Bronchial epithelial cell (primary cell): ENCODE data around the gene LRFN2. TPM values are rescaled to one million over a fixed set of nuclear protein-coding genes. Genes with fewer than 3 reads are reported as not detected.
A peak's percentile ranks its signal among the peaks of the same experiment; 100 is the strongest.

Experiments used
- DNase-seq: peaks from one replicate; pipeline ENCODE4 v3.0.0-alpha.2; 2010; ENCODE audit warnings: low read depth
- FAIRE-seq: peaks from 2 replicates; lab custom pipeline; 2011; peaks lifted over from hg19 to GRCh38; lab: Jason Lieb, UNC
- H3K27me3 ChIP-seq: 2 replicates; pipeline ENCODE4 v1.5.1; 2011; ENCODE audit warnings: low read length; ENCODE audit not compliant: control insufficient read depth, insufficient read depth
- H3K36me3 ChIP-seq: 2 replicates; pipeline ENCODE4 v1.5.1; 2011; ENCODE audit warnings: low read length; ENCODE audit not compliant: control insufficient read depth, insufficient read depth
- H3K4me3 ChIP-seq: 2 replicates; pipeline ENCODE4 v1.5.1; 2011; ENCODE audit warnings: mild to moderate bottlenecking, low read depth, low read length, control low read depth
- CTCF ChIP-seq: IDR thresholded peaks from 2 replicates; pipeline ENCODE4 v1.5.1; 2011; ENCODE audit warnings: mild to moderate bottlenecking, moderate library complexity, low read length, control low read depth, inconsistent platforms; ENCODE audit not compliant: insufficient read depth, severe bottlenecking
- total RNA-seq: library from RNA; depleted of rRNA; stranded (reverse); fragments of >200 nt; gene quantifications from 2 replicates; pipeline ENCODE4 v1.2.1, GENCODE V29; 2014

LRFN2 gene
- total RNA-seq, 1 donor from 2014 or later: not detected

- no peak overlapping the region for H3K4me3 ChIP-seq
- DNase-seq (no peak), FAIRE-seq (peak; percentile 58)
- no peaks in the 10 kb centered on the region for H3K36me3 ChIP-seq
- no peaks in the 10 kb centered on the region for H3K27me3 ChIP-seq
- no peak for TF ChIP-seq CTCF
Observed at GRCh38 chr6:40477246-40478126, 109.7 kb downstream of the LRFN2 start.

- H3K4me3 ChIP-seq: no peak overlapping the region
- FAIRE-seq (no peak), DNase-seq (no peak)
- TF ChIP-seq CTCF: no peak
- no peaks in the 10 kb centered on the region for H3K27me3 ChIP-seq
- no peaks in the 10 kb centered on the region for H3K36me3 ChIP-seq
Observed at GRCh38 chr6:40476673-40477072, 110.5 kb downstream of the LRFN2 start.

GRCh38 chr6:40474937-40475336 lies 112.2 kb downstream of the LRFN2 start:
- FAIRE-seq: peak; percentile 13
- no peaks in the 10 kb centered on the region for H3K36me3 ChIP-seq
- no peak overlapping the region for H3K4me3 ChIP-seq
- no peaks in the 10 kb centered on the region for H3K27me3 ChIP-seq
- no peak for TF ChIP-seq CTCF
- DNase-seq: no peak

GRCh38 chr6:40473026-40473425 lies 114.1 kb downstream of the LRFN2 start:
- Histone ChIP-seq H3K36me3 (no peaks in the 10 kb centered on the region), H3K27me3 (no peaks in the 10 kb centered on the region), H3K4me3 (no peak overlapping the region)
- DNase-seq (no peak), FAIRE-seq (no peak)
- TF ChIP-seq CTCF: no peak

- FAIRE-seq (peak; percentile 23), DNase-seq (no peak)
- no peak for TF ChIP-seq CTCF
- Histone ChIP-seq H3K4me3 (no peak overlapping the region), H3K36me3 (no peaks in the 10 kb centered on the region), H3K27me3 (no peaks in the 10 kb centered on the region)
Observed at GRCh38 chr6:40472353-40472752, 114.8 kb downstream of the LRFN2 start.

- Histone ChIP-seq H3K27me3 (no peaks in the 10 kb centered on the region), H3K36me3 (no peaks in the 10 kb centered on the region), H3K4me3 (no peak overlapping the region)
- DNase-seq (no peak), FAIRE-seq (no peak)
- no peak for TF ChIP-seq CTCF
Observed at GRCh38 chr6:40471243-40471642, 115.9 kb downstream of the LRFN2 start.
